HEK293 (cell line): ENCODE results near the gene RLN2.
A peak's percentile ranks its signal among the peaks of the same experiment; 100 is the strongest.

ENCODE experiments used
- CTCF ChIA-PET: fragments of 350-600 bp; formaldehyde crosslinking; extraction: SDS; loops from one replicate; lab custom pipeline; 2021; ENCODE audit warnings: antibody characterized with exemption; lab: Yijun Ruan, JAX
- POLR2A ChIA-PET: fragments of 300-600 bp; formaldehyde crosslinking; extraction: SDS; loops from one replicate; lab custom pipeline; 2020; ENCODE audit warnings: antibody characterized with exemption, inconsistent platforms; lab: Yijun Ruan, JAX
- H3K27ac ChIP-seq: fragments of 200-500 bp; sonication (Bioruptor generic); 2 replicates; pipeline ENCODE4 v1.5.1; 2014; ENCODE audit warnings: low read depth, low read length, control low read depth, inconsistent platforms; ENCODE audit errors: extremely low read depth
- H3K36me3 ChIP-seq, 2 experiments: fragments of 200-500 bp in 1 of 2; sonication (Bioruptor generic) in 1 of 2; 1 replicate in 1 of 2; 2 replicates in 1 of 2; pipeline ENCODE4 v1.5.1; 2014 to 2017; ENCODE audit warnings: inconsistent platforms in 2 of 2, low read length in 2 of 2; ENCODE audit not compliant: control insufficient read depth in 2 of 2, insufficient read depth in 1 of 2
- H3K4me1 ChIP-seq: fragments of 200-500 bp; sonication (Bioruptor generic); 2 replicates; pipeline ENCODE4 v1.5.1; 2014; ENCODE audit warnings: mild to moderate bottlenecking, low read length, inconsistent platforms; ENCODE audit not compliant: control insufficient read depth, insufficient read depth
- H3K4me3 ChIP-seq: 2 replicates; pipeline ENCODE4 v1.5.1; 2011; ENCODE audit warnings: low read depth, mild to moderate bottlenecking, control low read depth, low read length, moderate library complexity
- H3K9me3 ChIP-seq: fragments of 200-500 bp; sonication (Bioruptor generic); 2 replicates; pipeline ENCODE4 v1.5.1; 2014; ENCODE audit warnings: low read depth, low read length, inconsistent platforms; ENCODE audit not compliant: control insufficient read depth, insufficient read depth
- BCL11B ChIP-seq: fragments of 450-650 bp; formaldehyde crosslinking; IDR thresholded peaks from 2 replicates; pipeline ENCODE4 v1.5.1; 2016; ENCODE audit warnings: low read depth, missing biosample characterization, missing genetic modification characterization
- KLF10 ChIP-seq: fragments of 450-650 bp; IDR thresholded peaks from 2 replicates; pipeline ENCODE4 v1.5.1; 2018; ENCODE audit warnings: missing biosample characterization, mild to moderate bottlenecking, missing genetic modification characterization
- MZF1 ChIP-seq: fragments of 450-650 bp; formaldehyde crosslinking; IDR thresholded peaks from 2 replicates; pipeline ENCODE4 v1.5.1; 2017; ENCODE audit warnings: missing biosample characterization, missing genetic modification characterization, borderline replicate concordance
- OSR2 ChIP-seq: fragments of 450-650 bp; formaldehyde crosslinking; IDR thresholded peaks from 2 replicates; pipeline ENCODE4 v1.5.1; 2016; ENCODE audit warnings: missing biosample characterization, missing genetic modification characterization
- SETDB1 ChIP-seq: IDR thresholded peaks from one replicate; pipeline ENCODE4 v1.6.1; 2017; ENCODE audit warnings: mild to moderate bottlenecking, low read length, moderate library complexity, mixed read lengths; ENCODE audit not compliant: insufficient read length
- ZBTB1 ChIP-seq: fragments of 450-650 bp; formaldehyde crosslinking; IDR thresholded peaks from 2 replicates; pipeline ENCODE4 v1.5.1; 2016; ENCODE audit warnings: missing biosample characterization, missing genetic modification characterization
- ZNF114 ChIP-seq: fragments of 450-650 bp; formaldehyde crosslinking; IDR thresholded peaks from 2 replicates; pipeline ENCODE4 v1.5.0; 2017; ENCODE audit warnings: missing biosample characterization, missing genetic modification characterization
- ZNF132 ChIP-seq: fragments of 450-650 bp; formaldehyde crosslinking; IDR thresholded peaks from 2 replicates; pipeline ENCODE4 v1.5.1; 2017; ENCODE audit warnings: missing biosample characterization, missing genetic modification characterization, borderline replicate concordance
- ZNF184 ChIP-seq: fragments of 450-650 bp; IDR thresholded peaks from 2 replicates; pipeline ENCODE4 v1.5.1; 2018; ENCODE audit warnings: missing biosample characterization, mild to moderate bottlenecking, missing genetic modification characterization
- ZNF19 ChIP-seq: fragments of 450-650 bp; formaldehyde crosslinking; IDR thresholded peaks from 2 replicates; pipeline ENCODE4; 2016; ENCODE audit warnings: missing biosample characterization, missing genetic modification characterization, low read depth
- ZNF211 ChIP-seq: fragments of 450-650 bp; formaldehyde crosslinking; IDR thresholded peaks from 2 replicates; pipeline ENCODE4 v1.5.1; 2016; ENCODE audit warnings: low read depth, missing biosample characterization, missing genetic modification characterization
- ZNF23 ChIP-seq: fragments of 450-650 bp; formaldehyde crosslinking; IDR thresholded peaks from 2 replicates; pipeline ENCODE4 v1.5.1; 2016; ENCODE audit warnings: missing biosample characterization, missing genetic modification characterization, borderline replicate concordance
- ZNF473 ChIP-seq: fragments of 450-650 bp; formaldehyde crosslinking; IDR thresholded peaks from 2 replicates; pipeline ENCODE4 v1.5.1; 2017; ENCODE audit warnings: missing biosample characterization, missing genetic modification characterization
- ZNF529 ChIP-seq: fragments of 450-650 bp; formaldehyde crosslinking; IDR thresholded peaks from 2 replicates; pipeline ENCODE4 v1.5.1; 2017; ENCODE audit warnings: missing genetic modification characterization, missing biosample characterization; ENCODE audit not compliant: insufficient replicate concordance
- ZNF530 ChIP-seq: fragments of 450-650 bp; formaldehyde crosslinking; IDR thresholded peaks from 2 replicates; pipeline ENCODE4 v1.5.1; 2016; ENCODE audit warnings: low read depth, missing biosample characterization, missing genetic modification characterization
- ZNF791 ChIP-seq: fragments of 450-650 bp; formaldehyde crosslinking; IDR thresholded peaks from 2 replicates; pipeline ENCODE4 v1.5.1; 2016; ENCODE audit warnings: missing biosample characterization, missing genetic modification characterization
- TF ChIP-seq, protein P1 (sequence below): fragments of 450-650 bp; formaldehyde crosslinking; IDR thresholded peaks from 2 replicates; pipeline ENCODE4 v1.5.1; 2017; ENCODE audit warnings: missing biosample characterization, missing genetic modification characterization
- TF ChIP-seq, protein P2 (sequence below): fragments of 450-650 bp; formaldehyde crosslinking; IDR thresholded peaks from 2 replicates; pipeline ENCODE4 v1.5.1; 2016; ENCODE audit warnings: missing biosample characterization, missing genetic modification characterization
- TF ChIP-seq, protein P3 (sequence below): fragments of 450-650 bp; formaldehyde crosslinking; IDR thresholded peaks from 2 replicates; pipeline ENCODE4 v1.5.1; 2016; ENCODE audit warnings: missing biosample characterization, missing genetic modification characterization

The RLN2 gene

DNA sequence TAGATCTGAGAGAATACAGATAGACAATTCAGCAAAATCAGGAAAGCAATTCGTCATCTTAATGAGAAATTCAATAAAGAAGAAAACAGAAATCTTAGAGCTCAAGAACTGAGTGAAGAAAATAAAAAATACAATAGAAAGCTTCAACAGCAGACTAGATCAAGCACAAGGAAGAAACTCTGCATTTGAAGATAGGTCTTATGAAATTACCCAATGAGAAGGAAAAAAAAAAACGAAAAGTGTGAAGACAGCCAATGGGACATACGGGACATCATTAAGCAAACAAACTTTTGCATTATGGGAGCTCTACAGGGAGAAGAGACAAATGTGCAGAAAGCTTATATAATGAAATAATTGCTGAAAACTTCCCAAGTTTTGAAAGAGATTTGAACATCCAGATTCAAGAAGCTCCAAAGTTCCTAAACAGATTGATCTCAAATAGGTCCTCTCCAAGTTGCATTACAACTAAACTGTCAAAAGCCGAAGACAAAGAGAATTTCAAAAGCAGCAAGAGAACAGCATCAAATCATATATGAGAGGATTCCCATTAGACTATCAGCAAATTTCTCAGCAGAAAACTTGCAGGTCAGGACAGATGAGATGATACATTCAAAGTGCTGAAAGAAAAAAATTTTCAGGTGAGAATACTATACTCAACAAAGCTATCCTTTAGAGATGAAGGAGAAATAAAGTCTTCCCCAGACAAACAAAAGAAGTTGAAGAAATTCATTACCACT, 10.8 kb upstream of the RLN2 start:
- CTCF ChIA-PET: interaction anchor here (0.6 kb wide), 2 partner anchors 120 to 133 kb away, joined by 3 to 5 read pairs; no protein-coding TSS in a partner anchor
- TF ChIP-seq OSR2 (tag by site-specific recombination) (no peak), ZNF791 (peak; percentile 79; the same call in 1 of the 2 replicates), SETDB1 (peak; percentile 76)
- TF ChIP-seq, all 188 proteins: peak for 2
- H3K4me3 ChIP-seq: no peak overlapping the region
- no peaks in the 10 kb centered on the region for H3K9me3 ChIP-seq
- H3K36me3 ChIP-seq: peaks cover 0 to 2% of the 10 kb centered on the region in 2 experiments; a peak in 1 of 3 replicates
- H3K27ac ChIP-seq: no peak overlapping the region
- POLR2A ChIA-PET: interaction anchor here (0.7 kb wide), 1 partner anchor 1897 kb away, joined by 3 read pairs; no protein-coding TSS in a partner anchor
- H3K4me1 ChIP-seq: no peaks in the 10 kb centered on the region

DNA sequence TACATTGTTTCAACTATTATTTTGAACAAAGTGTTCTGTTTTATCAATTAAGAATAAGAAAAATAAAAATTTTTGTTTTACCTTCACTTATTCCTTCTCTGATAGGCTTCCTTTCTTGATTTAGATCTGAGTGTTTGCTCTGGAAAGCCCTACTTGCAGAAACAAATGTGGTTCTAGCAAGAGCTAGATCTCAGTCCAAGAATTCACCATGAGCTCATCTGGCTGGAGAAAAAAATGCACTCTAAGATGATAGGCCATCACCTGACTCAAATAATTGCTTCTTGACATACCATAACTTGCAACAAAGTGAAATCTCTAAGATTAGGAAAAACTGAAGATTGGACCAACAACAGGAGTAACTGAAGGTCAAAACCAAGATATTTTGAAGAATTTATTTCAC, 6.3 kb upstream of the RLN2 start:
- CTCF ChIA-PET: interaction anchor here (0.5 to 0.8 kb wide), 2 partner anchors 10 to 423 kb away, joined by 4 to 5 read pairs; no protein-coding TSS in a partner anchor
- H3K27ac ChIP-seq: no peak overlapping the region
- POLR2A ChIA-PET: no interaction called here
- no peaks in the 10 kb centered on the region for H3K9me3 ChIP-seq
- TF ChIP-seq ZBTB1 (tag by site-specific recombination) (no peak), ZNF529 (tag by site-specific recombination) (no peak), MZF1 (tag by site-specific recombination) (no peak), ZNF19 (no peak), ZNF473 (tag by site-specific recombination) (no peak), ZNF530 (tag by site-specific recombination) (no peak), ZNF132 (tag by site-specific recombination) (no peak), KLF10 (tag by site-specific recombination) (no peak), ZNF114 (tag by site-specific recombination) (no peak), ZNF211 (no peak), ZNF184 (no peak), ZNF23 (no peak), BCL11B (tag by site-specific recombination) (no peak), ZNF791 (no peak)
- TF ChIP-seq, protein P1, sequence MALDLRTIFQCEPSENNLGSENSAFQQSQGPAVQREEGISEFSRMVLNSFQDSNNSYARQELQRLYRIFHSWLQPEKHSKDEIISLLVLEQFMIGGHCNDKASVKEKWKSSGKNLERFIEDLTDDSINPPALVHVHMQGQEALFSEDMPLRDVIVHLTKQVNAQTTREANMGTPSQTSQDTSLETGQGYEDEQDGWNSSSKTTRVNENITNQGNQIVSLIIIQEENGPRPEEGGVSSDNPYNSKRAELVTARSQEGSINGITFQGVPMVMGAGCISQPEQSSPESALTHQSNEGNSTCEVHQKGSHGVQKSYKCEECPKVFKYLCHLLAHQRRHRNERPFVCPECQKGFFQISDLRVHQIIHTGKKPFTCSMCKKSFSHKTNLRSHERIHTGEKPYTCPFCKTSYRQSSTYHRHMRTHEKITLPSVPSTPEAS (tag by site-specific recombination): no peak
- TF ChIP-seq, protein P2, sequence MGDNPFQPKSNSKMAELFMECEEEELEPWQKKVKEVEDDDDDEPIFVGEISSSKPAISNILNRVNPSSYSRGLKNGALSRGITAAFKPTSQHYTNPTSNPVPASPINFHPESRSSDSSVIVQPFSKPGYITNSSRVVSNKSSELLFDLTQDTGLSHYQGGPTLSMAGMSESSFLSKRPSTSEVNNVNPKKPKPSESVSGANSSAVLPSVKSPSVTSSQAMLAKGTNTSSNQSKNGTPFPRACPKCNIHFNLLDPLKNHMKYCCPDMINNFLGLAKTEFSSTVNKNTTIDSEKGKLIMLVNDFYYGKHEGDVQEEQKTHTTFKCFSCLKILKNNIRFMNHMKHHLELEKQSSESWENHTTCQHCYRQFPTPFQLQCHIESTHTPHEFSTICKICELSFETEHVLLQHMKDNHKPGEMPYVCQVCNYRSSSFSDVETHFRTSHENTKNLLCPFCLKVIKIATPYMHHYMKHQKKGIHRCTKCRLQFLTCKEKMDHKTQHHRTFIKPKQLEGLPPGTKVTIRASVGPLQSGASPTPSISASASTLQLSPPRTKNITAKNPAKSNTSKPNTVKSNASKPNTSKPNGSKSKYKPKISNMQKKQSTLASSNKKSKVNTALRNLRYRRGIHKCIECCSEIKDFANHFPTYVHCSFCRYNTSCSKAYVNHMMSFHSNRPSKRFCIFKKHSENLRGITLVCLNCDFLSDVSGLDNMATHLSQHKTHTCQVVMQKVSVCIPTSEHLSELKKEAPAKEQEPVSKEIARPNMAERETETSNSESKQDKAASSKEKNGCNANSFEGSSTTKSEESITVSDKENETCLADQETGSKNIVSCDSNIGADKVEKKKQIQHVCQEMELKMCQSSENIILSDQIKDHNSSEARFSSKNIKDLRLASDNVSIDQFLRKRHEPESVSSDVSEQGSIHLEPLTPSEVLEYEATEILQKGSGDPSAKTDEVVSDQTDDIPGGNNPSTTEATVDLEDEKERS (tag by site-specific recombination): no peak
- TF ChIP-seq, protein P3, sequence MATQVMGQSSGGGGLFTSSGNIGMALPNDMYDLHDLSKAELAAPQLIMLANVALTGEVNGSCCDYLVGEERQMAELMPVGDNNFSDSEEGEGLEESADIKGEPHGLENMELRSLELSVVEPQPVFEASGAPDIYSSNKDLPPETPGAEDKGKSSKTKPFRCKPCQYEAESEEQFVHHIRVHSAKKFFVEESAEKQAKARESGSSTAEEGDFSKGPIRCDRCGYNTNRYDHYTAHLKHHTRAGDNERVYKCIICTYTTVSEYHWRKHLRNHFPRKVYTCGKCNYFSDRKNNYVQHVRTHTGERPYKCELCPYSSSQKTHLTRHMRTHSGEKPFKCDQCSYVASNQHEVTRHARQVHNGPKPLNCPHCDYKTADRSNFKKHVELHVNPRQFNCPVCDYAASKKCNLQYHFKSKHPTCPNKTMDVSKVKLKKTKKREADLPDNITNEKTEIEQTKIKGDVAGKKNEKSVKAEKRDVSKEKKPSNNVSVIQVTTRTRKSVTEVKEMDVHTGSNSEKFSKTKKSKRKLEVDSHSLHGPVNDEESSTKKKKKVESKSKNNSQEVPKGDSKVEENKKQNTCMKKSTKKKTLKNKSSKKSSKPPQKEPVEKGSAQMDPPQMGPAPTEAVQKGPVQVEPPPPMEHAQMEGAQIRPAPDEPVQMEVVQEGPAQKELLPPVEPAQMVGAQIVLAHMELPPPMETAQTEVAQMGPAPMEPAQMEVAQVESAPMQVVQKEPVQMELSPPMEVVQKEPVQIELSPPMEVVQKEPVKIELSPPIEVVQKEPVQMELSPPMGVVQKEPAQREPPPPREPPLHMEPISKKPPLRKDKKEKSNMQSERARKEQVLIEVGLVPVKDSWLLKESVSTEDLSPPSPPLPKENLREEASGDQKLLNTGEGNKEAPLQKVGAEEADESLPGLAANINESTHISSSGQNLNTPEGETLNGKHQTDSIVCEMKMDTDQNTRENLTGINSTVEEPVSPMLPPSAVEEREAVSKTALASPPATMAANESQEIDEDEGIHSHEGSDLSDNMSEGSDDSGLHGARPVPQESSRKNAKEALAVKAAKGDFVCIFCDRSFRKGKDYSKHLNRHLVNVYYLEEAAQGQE (tag by site-specific recombination): no peak
- no peaks in the 10 kb centered on the region for H3K4me1 ChIP-seq
- no peak overlapping the region for H3K4me3 ChIP-seq
- peaks cover 0 to 2% of the 10 kb centered on the region in 2 experiments; a peak in 1 of 3 replicates for H3K36me3 ChIP-seq
